HepG2 (cell line): ENCODE measurements around the gene GFER. TPM values are rescaled to one million over a fixed set of nuclear protein-coding genes. Genes with fewer than 3 reads are reported as not detected.
A peak's percentile ranks its signal among the peaks of the same experiment; 100 is the strongest.

ENCODE experiments used
- CBFB ChIP-seq: sonication (generic); formaldehyde crosslinking; IDR thresholded peaks from 2 replicates; pipeline ENCODE4 v1.4.0; 2020; ENCODE audit warnings: missing genetic modification reagents
- CBX1 ChIP-seq: IDR thresholded peaks from one replicate; pipeline ENCODE4 v1.6.1; 2016; ENCODE audit warnings: antibody characterized with exemption, low read depth
- CHD4 ChIP-seq: fragments of 200-600 bp; sonication (generic); IDR thresholded peaks from 2 replicates; pipeline ENCODE4 v1.7.0; 2017; ENCODE audit warnings: mild to moderate bottlenecking, low read length, borderline replicate concordance
- DNMT1 ChIP-seq: sonication (generic); formaldehyde crosslinking; IDR thresholded peaks from 2 replicates; pipeline ENCODE4 v1.5.1; 2020; ENCODE audit warnings: mild to moderate bottlenecking, missing genetic modification reagents
- HHEX ChIP-seq: IDR thresholded peaks from 2 replicates; pipeline ENCODE4 v1.6.1; 2016; ENCODE audit warnings: control low read depth
- HNRNPL ChIP-seq: fragments of 200-400 bp; formaldehyde crosslinking; IDR thresholded peaks from 2 replicates; pipeline ENCODE4 v1.6.1; 2017; ENCODE audit warnings: mild to moderate bottlenecking, low read depth, low read length
- ISX ChIP-seq: sonication (generic); formaldehyde crosslinking; conservative IDR thresholded peaks from 2 replicates; pipeline ENCODE4 v1.5.0; 2020; ENCODE audit warnings: missing genetic modification reagents
- MEIS1 ChIP-seq: sonication (generic); formaldehyde crosslinking; IDR thresholded peaks from 2 replicates; pipeline ENCODE4 v1.9.0; 2021; ENCODE audit warnings: mild to moderate bottlenecking, missing genetic modification reagents, moderate library complexity, borderline replicate concordance
- ZBTB3 ChIP-seq: sonication (generic); formaldehyde crosslinking; IDR thresholded peaks from 2 replicates; pipeline ENCODE4 v1.4.0; 2020; ENCODE audit warnings: low read depth, mild to moderate bottlenecking, moderate library complexity, missing genetic modification reagents, borderline replicate concordance
- ZFX ChIP-seq: sonication (generic); formaldehyde crosslinking; IDR thresholded peaks from 2 replicates; pipeline ENCODE4 v1.4.0; 2020; ENCODE audit warnings: mild to moderate bottlenecking, low read depth, missing genetic modification reagents, moderate library complexity
- ZNF296 ChIP-seq: sonication (generic); formaldehyde crosslinking; conservative IDR thresholded peaks from 2 replicates; pipeline ENCODE4 v1.5.0; 2020; ENCODE audit warnings: mild to moderate bottlenecking, missing genetic modification reagents
- ZNF556 ChIP-seq: sonication (generic); formaldehyde crosslinking; IDR thresholded peaks from 2 replicates; pipeline ENCODE4 v1.4.0; 2020; ENCODE audit warnings: mild to moderate bottlenecking, missing genetic modification reagents, borderline replicate concordance
- ZNF577 ChIP-seq: sonication (generic); formaldehyde crosslinking; IDR thresholded peaks from 2 replicates; pipeline ENCODE4 v1.4.0; 2020; ENCODE audit warnings: mild to moderate bottlenecking, low read depth, missing genetic modification reagents, borderline replicate concordance
- ZNF670 ChIP-seq: sonication (generic); formaldehyde crosslinking; IDR thresholded peaks from 2 replicates; pipeline ENCODE4 v1.8.0; 2022; ENCODE audit warnings: mild to moderate bottlenecking, missing genetic modification reagents, borderline replicate concordance
- ZNF703 ChIP-seq: sonication (generic); formaldehyde crosslinking; IDR thresholded peaks from 2 replicates; pipeline ENCODE4 v1.5.1; 2020; ENCODE audit warnings: missing genetic modification reagents, mild to moderate bottlenecking, moderate library complexity, borderline replicate concordance
- ZSCAN25 ChIP-seq: sonication (generic); formaldehyde crosslinking; IDR thresholded peaks from 2 replicates; pipeline ENCODE4 v1.8.0; 2022; ENCODE audit warnings: mild to moderate bottlenecking, missing genetic modification reagents
- ZSCAN9 ChIP-seq: IDR thresholded peaks from 2 replicates; pipeline ENCODE4 v1.6.1; 2016; ENCODE audit warnings: borderline replicate concordance
- polyA plus RNA-seq, 8 experiments: library from polyadenylated mRNA; depleted of rRNA in 3 of 8; stranded (reverse) in 7 of 8; unstranded in 1 of 8; fragments of >200 nt; fragmentation: Illumina TruSeq in 4 of 8; extraction: Trizol in 4 of 8; gene quantifications; 2 replicates each; pipeline versions ENCODE4 v1.2.1 to v1.2.3, GENCODE V29; 2011 to 2016; ENCODE audit warnings: low read depth in 4 of 8, missing spikeins in 1 of 8, mixed read lengths in 1 of 8; ENCODE audit not compliant: insufficient read depth in 1 of 8
- total RNA-seq, 5 experiments: library from RNA; depleted of rRNA; stranded (reverse); fragments of >200 nt; fragmentation: Illumina TruSeq; extraction: Trizol; gene quantifications; 2 replicates each; pipeline ENCODE4 v1.2.3, GENCODE V29; 2016; ENCODE audit warnings: low read depth in 1 of 5
- TF ChIP-seq, protein P1 (sequence below): sonication (generic); formaldehyde crosslinking; IDR thresholded peaks from 2 replicates; pipeline ENCODE4 v1.5.0; 2020; ENCODE audit warnings: mild to moderate bottlenecking, missing genetic modification reagents
- TF ChIP-seq, protein P2 (sequence below): sonication (generic); formaldehyde crosslinking; conservative IDR thresholded peaks from 2 replicates; pipeline ENCODE4 v1.4.0; 2020; ENCODE audit warnings: missing genetic modification reagents
- TF ChIP-seq, protein P3 (sequence below): sonication (generic); formaldehyde crosslinking; IDR thresholded peaks from 2 replicates; pipeline ENCODE4 v1.5.0; 2020; ENCODE audit warnings: mild to moderate bottlenecking, missing genetic modification reagents, borderline replicate concordance
- TF ChIP-seq, protein P4 (sequence below): fragments of 450-650 bp; IDR thresholded peaks from 2 replicates; pipeline ENCODE4 v1.6.1; 2017

Gene GFER
- total and polyA plus RNA-seq, 2 of the 13 experiments (the other 11 are each of a cell fraction or from before 2014, with no cell fraction given) = 28.6 to 71.7 TPM

DNA sequence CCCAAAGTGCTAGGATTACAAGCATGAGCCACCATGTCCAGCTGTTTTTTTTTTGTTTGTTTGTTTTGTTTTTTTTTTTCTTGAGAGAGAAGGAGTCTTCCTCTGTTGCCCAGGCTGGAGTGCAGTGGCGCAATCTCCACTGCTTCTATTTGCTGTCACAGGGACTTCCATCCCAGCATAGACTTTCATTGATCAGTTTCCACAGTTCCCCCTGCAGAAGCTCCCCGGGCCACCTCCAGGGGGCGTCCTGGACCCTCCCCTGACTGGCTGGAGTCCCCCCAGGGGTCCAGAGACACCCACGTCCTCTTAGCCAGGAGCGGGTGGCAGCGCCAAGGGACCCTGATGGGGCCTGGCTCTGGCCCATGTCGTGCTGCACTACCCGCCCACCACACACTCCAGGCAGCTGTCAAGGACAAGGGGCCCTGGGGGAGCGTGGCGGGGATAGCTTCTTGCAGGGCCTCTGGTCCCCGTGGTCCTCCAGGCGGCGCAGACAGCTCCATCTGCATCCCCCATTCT lies 32.5 kb downstream of the GFER start (continued):
- TF ChIP-seq, protein P1, sequence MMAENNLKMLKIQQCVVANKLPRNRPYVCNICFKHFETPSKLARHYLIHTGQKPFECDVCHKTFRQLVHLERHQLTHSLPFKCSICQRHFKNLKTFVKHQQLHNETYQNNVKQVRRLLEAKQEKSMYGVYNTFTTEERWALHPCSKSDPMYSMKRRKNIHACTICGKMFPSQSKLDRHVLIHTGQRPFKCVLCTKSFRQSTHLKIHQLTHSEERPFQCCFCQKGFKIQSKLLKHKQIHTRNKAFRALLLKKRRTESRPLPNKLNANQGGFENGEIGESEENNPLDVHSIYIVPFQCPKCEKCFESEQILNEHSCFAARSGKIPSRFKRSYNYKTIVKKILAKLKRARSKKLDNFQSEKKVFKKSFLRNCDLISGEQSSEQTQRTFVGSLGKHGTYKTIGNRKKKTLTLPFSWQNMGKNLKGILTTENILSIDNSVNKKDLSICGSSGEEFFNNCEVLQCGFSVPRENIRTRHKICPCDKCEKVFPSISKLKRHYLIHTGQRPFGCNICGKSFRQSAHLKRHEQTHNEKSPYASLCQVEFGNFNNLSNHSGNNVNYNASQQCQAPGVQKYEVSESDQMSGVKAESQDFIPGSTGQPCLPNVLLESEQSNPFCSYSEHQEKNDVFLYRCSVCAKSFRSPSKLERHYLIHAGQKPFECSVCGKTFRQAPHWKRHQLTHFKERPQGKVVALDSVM (CRISPR knock-in tag) = no peak
- TF ChIP-seq, protein P2, sequence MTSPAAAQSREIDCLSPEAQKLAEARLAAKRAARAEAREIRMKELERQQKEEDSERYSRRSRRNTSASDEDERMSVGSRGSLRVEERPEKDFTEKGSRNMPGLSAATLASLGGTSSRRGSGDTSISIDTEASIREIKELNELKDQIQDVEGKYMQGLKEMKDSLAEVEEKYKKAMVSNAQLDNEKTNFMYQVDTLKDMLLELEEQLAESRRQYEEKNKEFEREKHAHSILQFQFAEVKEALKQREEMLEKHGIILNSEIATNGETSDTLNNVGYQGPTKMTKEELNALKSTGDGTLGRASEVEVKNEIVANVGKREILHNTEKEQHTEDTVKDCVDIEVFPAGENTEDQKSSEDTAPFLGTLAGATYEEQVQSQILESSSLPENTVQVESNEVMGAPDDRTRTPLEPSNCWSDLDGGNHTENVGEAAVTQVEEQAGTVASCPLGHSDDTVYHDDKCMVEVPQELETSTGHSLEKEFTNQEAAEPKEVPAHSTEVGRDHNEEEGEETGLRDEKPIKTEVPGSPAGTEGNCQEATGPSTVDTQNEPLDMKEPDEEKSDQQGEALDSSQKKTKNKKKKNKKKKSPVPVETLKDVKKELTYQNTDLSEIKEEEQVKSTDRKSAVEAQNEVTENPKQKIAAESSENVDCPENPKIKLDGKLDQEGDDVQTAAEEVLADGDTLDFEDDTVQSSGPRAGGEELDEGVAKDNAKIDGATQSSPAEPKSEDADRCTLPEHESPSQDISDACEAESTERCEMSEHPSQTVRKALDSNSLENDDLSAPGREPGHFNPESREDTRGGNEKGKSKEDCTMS (CRISPR knock-in tag) = no peak
- TF ChIP-seq ZSCAN25 (no peak), HNRNPL (no peak), DNMT1 (CRISPR knock-in tag) (no peak), CBX1 (no peak), CHD4 (no peak), ZSCAN9 (CRISPR knock-in tag) (no peak), ZNF703 (CRISPR knock-in tag) (no peak), ZNF577 (CRISPR knock-in tag) (no peak), CBFB (CRISPR knock-in tag) (no peak), ZFX (peak; percentile 34; the same call in 1 of the 2 replicates), ZBTB3 (CRISPR knock-in tag) (no peak), ZNF556 (CRISPR knock-in tag) (no peak), ISX (CRISPR knock-in tag) (no peak), ZNF670 (0 out of 2 replicates have a peak, but pooled peaks have one; percentile 10), ZNF296 (no peak), MEIS1 (CRISPR knock-in tag) (0 out of 2 replicates have a peak, but pooled peaks have one; percentile 40), HHEX (no peak)
- TF ChIP-seq, protein P3, sequence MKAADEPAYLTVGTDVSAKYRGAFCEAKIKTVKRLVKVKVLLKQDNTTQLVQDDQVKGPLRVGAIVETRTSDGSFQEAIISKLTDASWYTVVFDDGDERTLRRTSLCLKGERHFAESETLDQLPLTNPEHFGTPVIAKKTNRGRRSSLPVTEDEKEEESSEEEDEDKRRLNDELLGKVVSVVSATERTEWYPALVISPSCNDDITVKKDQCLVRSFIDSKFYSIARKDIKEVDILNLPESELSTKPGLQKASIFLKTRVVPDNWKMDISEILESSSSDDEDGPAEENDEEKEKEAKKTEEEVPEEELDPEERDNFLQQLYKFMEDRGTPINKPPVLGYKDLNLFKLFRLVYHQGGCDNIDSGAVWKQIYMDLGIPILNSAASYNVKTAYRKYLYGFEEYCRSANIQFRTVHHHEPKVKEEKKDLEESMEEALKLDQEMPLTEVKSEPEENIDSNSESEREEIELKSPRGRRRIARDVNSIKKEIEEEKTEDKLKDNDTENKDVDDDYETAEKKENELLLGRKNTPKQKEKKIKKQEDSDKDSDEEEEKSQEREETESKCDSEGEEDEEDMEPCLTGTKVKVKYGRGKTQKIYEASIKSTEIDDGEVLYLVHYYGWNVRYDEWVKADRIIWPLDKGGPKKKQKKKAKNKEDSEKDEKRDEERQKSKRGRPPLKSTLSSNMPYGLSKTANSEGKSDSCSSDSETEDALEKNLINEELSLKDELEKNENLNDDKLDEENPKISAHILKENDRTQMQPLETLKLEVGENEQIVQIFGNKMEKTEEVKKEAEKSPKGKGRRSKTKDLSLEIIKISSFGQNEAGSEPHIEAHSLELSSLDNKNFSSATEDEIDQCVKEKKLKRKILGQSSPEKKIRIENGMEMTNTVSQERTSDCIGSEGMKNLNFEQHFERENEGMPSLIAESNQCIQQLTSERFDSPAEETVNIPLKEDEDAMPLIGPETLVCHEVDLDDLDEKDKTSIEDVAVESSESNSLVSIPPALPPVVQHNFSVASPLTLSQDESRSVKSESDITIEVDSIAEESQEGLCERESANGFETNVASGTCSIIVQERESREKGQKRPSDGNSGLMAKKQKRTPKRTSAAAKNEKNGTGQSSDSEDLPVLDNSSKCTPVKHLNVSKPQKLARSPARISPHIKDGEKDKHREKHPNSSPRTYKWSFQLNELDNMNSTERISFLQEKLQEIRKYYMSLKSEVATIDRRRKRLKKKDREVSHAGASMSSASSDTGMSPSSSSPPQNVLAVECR (CRISPR knock-in tag) = peak; percentile 20; the same call in 1 of the 2 replicates
- TF ChIP-seq, protein P4, sequence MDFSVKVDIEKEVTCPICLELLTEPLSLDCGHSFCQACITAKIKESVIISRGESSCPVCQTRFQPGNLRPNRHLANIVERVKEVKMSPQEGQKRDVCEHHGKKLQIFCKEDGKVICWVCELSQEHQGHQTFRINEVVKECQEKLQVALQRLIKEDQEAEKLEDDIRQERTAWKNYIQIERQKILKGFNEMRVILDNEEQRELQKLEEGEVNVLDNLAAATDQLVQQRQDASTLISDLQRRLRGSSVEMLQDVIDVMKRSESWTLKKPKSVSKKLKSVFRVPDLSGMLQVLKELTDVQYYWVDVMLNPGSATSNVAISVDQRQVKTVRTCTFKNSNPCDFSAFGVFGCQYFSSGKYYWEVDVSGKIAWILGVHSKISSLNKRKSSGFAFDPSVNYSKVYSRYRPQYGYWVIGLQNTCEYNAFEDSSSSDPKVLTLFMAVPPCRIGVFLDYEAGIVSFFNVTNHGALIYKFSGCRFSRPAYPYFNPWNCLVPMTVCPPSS = no peak
